LNCaP clone FGC (cell line): ENCODE results near the gene CACNA2D3.
A peak's percentile ranks its signal among the peaks of the same experiment; 100 is the strongest.

Experiments used
- DNase-seq: peaks from one replicate; pipeline ENCODE4 v3.0.0-alpha.2; 2011; ENCODE audit warnings: low read depth
- H3K4me3 ChIP-seq: 2 replicates; pipeline ENCODE4 v1.5.1; 2011; ENCODE audit warnings: mild to moderate bottlenecking, low read depth, low read length, control low read depth
- TF ChIP-seq, protein P1 (sequence below): IDR thresholded peaks from 2 replicates; pipeline ENCODE4 v1.5.1; 2012; ENCODE audit warnings: mild to moderate bottlenecking; ENCODE audit not compliant: control insufficient read depth, insufficient read depth; ENCODE audit errors: extremely low read depth

Gene CACNA2D3

DNA sequence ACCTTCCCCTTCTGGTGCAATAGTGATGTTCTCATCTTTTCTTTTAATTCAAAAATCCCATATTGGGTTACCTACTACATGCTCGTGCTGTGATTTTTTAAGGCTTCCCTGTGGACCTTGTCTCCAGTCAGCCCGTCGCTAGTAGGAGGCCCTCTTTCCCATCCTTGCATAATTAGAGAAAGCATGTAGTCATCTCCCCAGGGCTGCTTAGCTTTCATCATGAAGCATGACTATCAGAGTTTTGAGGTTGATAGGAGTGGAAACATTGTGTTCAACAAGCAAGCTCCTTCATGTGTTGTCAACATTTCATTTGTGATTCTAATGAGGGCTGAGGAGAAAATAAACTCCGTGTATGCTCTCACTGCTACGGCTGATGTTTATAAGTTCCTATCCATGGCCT, 814.2 kb downstream of the CACNA2D3 start:
- TF ChIP-seq, protein P1, sequence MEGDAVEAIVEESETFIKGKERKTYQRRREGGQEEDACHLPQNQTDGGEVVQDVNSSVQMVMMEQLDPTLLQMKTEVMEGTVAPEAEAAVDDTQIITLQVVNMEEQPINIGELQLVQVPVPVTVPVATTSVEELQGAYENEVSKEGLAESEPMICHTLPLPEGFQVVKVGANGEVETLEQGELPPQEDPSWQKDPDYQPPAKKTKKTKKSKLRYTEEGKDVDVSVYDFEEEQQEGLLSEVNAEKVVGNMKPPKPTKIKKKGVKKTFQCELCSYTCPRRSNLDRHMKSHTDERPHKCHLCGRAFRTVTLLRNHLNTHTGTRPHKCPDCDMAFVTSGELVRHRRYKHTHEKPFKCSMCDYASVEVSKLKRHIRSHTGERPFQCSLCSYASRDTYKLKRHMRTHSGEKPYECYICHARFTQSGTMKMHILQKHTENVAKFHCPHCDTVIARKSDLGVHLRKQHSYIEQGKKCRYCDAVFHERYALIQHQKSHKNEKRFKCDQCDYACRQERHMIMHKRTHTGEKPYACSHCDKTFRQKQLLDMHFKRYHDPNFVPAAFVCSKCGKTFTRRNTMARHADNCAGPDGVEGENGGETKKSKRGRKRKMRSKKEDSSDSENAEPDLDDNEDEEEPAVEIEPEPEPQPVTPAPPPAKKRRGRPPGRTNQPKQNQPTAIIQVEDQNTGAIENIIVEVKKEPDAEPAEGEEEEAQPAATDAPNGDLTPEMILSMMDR = no peak
- no peak overlapping the region for H3K4me3 ChIP-seq
- DNase-seq = no peak

DNA sequence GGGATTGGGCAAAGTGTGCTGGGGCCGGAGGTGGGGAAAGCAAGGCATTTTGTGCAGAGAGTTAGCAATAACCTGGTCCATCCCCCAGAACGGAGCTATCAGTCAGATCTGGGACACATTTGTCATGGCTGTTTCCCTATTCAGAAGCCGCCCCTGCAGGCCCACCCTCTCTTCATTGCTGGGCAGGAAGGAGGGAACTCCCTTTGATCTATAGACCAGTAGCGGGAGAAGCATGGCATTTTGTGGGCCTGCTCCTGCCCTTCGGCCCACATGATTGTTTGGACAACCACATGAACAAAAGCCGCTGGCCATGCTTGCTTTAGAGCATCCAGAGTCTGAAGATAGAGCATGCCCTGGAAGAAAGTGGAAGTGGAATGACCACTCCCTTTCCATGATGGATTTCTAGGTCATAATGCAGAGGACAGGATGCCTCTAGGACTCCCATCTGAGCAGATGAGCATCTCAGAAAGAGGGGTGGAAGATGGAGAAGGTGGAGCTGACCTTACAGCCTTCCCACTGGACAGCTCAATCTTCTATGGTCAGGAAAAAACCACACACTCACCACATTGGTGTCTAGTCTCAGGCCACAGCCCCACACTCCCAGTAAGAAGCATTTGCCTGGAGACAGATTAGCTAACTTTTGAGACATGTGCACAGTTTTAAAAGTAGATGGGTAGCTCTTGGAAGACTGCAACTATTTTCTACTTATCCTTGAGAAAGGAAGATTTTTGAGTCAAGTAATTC, 817.4 kb downstream of the CACNA2D3 start:
- TF ChIP-seq, protein P1 = no peak
- DNase-seq = no peak
- H3K4me3 ChIP-seq = no peak overlapping the region

DNA sequence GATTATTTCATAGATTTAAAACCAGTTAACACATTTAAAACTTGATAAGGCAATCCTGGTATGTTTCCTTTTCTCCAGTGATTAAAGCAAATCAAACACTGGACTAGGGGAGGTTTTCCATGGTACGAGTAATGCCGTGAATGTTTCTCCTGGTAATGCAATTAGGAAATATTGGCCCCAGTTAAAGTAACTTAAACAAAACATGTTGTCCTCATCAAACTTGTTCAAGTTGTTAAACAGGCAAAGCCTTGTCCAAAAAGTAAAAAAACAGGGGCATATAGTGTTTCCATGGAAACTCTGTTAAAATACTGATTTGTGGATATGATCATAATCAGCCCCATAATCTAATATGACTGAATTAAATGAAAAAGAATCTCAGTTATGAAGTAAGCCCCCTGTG, 818.6 kb downstream of the CACNA2D3 start:
- TF ChIP-seq, protein P1 = no peak
- DNase-seq = no peak
- H3K4me3 ChIP-seq = no peak overlapping the region

DNA sequence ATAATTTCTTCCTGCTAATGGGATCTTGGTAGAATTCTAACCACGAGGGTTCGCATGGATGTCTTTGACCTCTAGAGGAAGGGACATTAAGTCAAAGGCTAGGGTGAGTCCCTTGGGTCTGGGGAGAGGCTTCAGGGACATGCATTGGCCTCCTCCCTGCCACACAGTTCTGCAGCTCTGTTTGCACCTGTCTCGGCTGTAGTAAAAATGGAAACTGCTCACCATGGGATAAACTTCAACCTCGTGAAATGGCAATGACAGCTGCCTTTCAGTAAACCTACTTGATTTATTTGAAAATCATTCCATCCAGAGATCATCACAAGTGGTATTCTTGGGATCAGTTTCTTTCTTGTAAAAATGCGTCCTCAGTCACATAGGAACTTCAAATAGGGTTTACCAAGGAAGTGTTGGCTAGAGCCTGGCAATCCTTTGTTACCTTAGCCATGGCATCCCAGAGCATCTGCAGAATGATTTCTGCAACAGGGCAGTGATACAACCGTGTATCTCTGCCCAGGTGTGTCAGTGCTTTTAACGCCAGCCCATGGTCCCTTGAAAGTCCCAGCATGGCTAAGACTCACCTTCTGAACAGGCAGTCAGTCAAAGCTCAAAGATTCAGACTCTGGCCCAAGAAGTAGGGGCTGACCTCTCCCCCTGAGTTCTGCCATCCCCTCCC, 819.5 kb downstream of the CACNA2D3 start:
- no peak overlapping the region for H3K4me3 ChIP-seq
- DNase-seq = no peak
- TF ChIP-seq, protein P1 = no peak

DNA sequence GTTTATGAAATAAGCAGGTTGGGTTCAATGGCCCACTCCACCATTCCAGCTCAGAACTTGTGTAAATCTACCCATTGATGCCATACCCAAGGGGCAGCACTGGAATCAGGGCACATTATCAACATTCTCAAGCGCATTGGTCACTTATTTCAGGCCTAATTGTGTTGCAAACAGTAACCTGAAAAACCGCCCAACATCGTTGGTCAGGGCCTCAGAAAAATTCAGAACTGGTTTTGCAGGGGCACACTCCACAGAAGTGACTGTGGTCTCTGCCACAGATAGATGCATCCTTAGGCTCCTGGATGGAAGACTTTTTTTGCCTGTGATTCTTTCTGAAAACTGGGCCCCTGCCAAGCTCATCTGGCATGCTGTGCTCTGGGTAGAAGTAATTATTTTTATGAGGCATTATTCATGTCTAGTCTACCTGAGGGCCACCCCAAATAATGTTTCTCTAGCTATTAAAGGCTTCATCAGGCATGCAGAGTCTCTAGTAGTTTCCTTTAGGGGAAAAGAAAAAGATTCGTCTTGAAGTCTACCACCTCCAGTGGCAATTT, 827.2 kb downstream of the CACNA2D3 start:
- TF ChIP-seq, protein P1 = no peak
- no peak for DNase-seq

DNA sequence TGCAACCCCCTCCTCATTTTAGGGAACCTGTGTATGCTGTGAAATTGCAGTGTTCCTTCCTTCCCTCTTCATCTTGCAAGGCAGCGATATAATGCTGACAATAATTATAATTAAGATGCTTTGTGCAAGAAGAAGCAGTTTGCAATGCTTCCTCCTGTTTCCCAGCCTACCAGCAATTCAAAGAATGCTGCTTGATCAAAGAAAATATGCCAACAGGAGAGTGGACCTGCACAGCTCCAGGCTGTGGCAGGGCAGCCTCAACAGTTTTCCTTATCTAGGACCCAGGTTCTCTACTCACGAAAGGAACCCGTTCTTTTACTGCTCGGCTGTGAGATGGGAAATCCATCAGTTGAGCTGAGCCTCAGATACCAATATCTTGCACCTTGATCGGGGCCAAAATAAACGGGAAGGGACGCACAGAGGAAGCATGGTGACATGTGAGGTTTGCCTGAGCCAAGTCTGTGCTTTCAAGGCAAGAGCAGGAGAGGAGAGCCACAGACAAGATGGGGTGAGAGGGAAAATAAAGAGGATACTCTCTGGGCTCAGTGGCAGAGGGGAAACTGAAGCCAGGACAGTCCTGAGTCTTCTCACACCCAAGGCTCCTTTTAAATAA, 828.1 kb downstream of the CACNA2D3 start:
- DNase-seq = peak; percentile 82
- H3K4me3 ChIP-seq = no peak overlapping the region
- TF ChIP-seq, protein P1 = no peak

More for the DNA sequence above, 827.2 kb downstream of the CACNA2D3 start:
- H3K4me3 ChIP-seq = no peak overlapping the region
